IPS DF 4.7 (cell line): ENCODE data around the gene PLEKHG4B.
"Not testable (repeated sequence)": the region's sequence is repeated elsewhere in the genome, so short reads cannot be mapped to it uniquely, and the experiment has no call there.

Source experiments
- DNase-seq: peaks from one replicate; pipeline ENCODE4 v3.0.0-alpha.2; 2013; ENCODE audit warnings: low spot score; ENCODE audit errors: extremely low read depth

PLEKHG4B gene, protein sequence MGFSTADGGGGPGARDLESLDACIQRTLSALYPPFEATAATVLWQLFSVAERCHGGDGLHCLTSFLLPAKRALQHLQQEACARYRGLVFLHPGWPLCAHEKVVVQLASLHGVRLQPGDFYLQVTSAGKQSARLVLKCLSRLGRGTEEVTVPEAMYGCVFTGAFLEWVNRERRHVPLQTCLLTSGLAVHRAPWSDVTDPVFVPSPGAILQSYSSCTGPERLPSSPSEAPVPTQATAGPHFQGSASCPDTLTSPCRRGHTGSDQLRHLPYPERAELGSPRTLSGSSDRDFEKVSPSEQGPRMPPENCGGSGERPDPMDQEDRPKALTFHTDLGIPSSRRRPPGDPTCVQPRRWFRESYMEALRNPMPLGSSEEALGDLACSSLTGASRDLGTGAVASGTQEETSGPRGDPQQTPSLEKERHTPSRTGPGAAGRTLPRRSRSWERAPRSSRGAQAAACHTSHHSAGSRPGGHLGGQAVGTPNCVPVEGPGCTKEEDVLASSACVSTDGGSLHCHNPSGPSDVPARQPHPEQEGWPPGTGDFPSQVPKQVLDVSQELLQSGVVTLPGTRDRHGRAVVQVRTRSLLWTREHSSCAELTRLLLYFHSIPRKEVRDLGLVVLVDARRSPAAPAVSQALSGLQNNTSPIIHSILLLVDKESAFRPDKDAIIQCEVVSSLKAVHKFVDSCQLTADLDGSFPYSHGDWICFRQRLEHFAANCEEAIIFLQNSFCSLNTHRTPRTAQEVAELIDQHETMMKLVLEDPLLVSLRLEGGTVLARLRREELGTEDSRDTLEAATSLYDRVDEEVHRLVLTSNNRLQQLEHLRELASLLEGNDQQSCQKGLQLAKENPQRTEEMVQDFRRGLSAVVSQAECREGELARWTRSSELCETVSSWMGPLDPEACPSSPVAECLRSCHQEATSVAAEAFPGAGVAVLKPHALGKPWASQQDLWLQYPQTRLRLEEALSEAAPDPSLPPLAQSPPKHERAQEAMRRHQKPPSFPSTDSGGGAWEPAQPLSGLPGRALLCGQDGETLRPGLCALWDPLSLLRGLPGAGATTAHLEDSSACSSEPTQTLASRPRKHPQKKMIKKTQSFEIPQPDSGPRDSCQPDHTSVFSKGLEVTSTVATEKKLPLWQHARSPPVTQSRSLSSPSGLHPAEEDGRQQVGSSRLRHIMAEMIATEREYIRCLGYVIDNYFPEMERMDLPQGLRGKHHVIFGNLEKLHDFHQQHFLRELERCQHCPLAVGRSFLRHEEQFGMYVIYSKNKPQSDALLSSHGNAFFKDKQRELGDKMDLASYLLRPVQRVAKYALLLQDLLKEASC (N-terminal part only)

DNA sequence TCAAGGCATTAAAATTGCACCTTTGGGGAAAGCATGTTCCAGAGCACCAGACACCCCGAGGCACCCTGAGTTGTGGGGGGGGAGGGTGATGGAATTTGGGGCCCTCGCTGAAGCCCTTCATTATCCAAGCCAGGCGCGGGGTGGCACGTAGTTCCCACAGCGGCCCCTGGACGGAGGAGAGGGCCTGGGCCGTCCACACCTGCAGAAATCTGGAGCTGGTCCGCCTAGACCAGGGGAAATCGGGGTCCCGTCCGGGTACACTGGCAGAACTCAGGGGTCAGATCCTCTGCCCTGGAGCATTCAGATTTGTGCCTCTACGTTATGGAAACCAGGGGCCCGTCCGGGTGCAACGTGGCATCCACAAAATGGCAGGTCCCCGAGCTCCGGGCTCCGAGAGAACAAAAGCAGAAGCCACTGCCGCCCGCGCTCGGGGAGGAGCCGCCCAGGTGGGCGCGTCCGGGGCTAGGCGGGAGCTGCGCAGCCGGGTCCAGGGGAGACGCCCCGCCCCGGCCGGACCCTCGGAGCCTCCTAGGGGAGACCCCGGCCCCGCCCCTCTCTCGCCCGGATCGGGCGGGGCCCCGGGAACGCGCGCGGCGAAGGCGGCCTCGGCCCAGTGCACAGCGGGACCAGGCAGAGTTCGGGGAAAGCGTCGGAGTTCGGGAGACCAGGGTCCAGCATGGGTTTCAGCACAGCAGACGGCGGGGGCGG is at the start of gene PLEKHG4B:
TSS of gene PLEKHG4B (plus strand) at position 613 of the 708 bp plus-strand sequence. CDS start at position 677, 64 bp downstream.
- DNase-seq = peak; percentile 49

DNA sequence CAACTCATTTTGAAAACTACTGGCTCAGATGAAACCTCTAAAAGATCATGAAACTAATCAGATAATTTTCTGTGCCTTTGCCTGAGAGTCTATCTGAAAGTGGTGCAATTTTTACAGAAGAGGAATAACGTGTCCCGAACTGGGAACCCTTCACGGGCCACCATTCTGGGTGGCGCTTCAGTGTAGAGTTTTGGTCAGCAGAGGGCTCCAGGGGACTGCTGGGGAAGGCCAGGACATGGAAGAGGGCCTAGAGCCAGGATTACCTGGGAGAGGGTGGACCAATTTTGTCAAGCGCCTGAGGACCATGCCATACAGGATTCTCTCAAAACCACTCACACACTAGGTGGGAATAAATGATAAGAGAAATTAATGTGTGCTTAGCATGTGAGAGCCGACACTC is 49.7 kb upstream of the PLEKHG4B start:
- DNase-seq = no peak

DNA sequence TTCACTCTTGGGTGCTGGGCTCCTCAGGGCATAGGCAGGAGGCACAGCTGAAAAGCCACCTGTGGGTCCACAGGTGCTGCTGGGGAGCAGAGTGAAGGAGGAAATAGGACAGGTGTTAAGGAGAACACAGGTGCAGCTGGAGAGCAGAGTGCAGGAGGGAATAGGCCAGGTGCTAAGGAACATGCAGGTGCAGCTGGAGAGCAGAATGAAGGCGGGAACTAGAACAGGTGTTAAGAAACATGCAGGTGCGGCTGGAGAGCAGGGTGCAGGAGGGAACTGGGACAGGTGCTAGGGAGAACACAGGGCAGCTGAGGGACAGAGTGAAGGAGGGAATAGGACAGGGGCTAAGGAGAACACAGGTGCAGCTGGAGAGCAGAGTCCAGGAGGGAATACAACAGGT is 43.8 kb upstream of the PLEKHG4B start:
- no peak for DNase-seq

GRCh38 chr5:49530-49929 is 42.4 kb upstream of the PLEKHG4B start:
- DNase-seq = not testable (repeated sequence)

DNA sequence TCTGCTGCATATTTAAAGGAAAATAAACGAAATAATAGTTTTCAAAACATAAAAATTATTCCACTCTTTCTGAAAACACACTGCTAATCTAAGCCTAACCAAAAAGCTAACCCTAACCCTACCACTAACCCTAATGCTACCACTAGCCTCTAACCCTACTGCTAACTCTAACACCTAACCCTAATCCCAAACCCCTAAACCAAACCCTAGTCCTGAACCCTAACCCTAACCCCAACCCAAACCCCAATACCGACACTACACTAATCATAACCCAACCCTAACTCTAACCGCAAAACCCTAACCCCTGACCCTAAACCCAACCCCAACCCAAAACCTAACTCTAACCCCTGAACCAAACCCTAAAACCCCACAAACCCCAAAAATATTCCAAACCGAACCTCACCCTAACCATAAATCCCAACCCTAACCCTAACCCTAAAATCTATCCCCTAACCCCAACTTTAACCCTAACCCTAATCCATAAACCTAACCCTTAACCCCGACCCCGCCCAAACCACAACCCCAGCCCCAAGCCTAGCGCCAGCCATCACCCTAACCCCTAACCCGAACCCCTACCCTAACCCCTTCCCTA is 41.9 kb upstream of the PLEKHG4B start:
- DNase-seq = no peak

DNA sequence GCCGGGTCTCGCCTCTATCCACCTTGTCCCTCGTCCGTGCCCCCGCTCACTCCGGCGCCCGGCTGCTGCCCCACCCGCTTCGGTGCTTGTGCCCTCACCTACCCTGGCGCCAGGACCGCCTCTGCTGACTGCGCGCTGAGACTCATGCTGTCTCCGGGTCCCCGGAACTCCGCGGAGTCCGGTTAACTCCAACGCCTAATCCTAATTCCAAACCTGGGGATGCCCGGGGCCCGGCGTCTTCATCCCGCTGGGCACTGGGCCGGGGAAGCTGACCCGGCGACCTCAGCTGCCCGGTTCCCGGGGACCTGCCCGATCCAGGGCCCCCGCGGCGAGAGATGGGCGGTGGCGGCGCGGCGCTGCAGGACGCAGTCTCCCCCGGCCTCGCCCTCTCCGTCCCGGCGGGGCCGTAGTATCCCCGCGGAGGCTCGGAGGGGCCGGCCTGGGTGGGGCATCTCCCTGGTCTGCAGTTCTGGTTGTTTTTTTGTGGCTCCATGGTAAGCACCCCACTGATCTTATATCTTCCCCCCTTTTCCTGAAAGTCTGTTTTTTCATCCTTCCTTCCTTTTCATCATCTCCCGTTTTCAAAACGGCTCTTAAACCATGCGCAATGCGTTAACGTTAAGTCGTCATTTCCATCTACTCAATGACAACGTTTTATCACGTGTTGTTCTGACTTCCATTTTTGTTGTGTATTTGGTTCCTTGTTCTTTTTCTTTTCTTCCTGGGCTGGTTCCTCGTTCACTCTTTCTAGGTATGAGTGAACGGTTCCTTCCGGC is 41.1 kb upstream of the PLEKHG4B start:
- DNase-seq = no peak

- no peak for DNase-seq
Measured at GRCh38 chr5:51500-51823, 40.5 kb upstream of the PLEKHG4B start.

DNA sequence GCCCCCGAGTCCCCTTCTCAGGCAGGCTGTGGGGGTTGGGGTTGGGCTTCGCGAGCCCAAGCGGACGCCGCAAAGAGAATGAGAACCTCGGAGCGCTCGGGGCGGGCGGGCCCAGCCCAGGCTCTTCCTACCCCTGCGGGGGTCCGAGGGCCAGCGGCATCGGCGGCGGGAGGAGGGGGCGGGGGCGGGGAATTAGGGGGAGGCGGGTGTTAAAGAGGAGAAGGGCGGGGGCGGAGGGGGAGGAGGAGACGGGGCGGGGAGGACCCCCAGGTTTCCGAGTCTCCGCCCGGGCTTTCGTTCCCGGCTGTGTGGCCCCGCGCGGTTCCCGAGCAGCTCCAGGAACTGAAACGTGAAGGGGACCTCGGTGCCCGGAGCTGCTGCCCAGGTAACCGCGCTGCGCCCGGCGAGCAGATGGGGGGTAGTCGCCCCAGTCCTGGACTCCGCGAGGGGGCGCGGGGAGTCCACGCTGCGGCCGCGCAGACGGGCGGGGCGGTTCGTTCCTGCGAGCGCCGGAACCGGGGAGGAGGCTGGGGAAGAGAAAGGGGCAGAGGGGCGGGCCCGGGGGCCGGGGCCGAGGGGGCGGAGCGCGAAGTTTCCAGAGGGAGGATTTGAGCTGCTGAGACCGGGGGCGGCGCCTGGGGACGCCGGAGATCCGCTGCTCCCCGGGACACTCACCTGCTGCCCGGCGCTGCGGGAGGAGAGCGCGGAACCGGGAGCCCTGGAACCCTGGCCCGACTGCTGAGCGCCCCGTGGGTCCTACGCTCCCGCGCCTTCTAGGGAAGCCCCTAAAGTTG is 38.4 kb upstream of the PLEKHG4B start:
- no peak for DNase-seq

DNA sequence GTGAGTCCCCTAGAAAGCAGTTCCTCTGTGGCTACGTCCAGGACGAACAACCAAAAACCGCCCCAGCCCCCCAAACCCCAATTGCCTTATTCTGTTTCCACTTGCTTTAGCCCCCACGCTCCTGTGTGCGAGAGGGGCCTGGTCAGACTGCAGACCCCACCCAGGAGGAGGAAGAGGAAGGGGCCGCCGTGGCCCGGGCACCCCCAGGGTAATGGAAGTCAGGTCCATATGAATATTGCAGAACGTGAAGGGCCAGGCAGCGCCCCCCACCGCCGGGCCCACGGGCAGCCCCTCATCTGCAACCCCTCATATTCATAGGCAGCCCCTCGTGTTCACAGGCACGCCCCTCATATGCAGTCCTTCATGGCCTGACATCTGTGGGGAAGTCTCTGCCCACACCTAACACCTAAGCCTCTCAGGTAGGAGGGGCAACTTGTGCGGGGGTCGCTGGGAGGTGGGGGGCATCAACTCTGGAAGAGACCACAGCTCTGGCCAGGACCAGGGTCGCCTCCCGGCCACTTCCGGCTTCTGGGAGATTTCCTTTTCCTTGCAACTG is 37.7 kb upstream of the PLEKHG4B start:
- no peak for DNase-seq

DNA sequence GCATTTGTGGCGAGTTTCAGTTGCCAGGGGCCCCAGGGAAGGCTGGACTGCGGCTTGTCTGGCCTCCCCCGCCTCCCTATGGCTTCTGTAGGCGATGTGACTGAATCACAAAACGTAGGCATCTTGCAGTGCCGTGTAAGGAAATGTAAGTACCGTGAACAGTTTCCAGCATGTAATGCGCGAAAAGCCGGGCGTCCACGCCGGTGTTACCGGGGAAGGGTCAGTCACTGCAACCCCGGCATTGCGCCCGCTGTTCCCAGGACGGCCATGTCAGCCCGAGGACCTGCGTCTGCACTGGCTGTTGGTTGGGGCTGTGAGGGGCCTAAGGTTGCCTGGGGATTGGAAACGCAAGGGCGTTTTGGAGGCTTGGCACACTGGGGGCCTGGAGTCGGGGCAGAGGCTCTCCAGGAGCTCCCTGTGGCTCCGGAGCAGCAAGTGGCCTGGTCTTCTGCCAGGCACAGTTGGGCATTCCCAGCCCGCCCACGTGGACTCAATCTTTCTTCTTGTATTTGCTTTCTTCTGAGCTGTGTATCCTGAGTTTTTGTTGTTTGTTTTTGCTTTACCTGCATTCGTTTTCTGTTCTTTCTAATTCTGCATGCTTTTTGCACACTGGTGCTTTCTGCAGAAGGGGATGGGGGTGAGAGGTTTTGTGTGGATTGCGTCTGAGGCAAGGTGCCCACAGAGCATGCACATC is 36.9 kb upstream of the PLEKHG4B start:
- no peak for DNase-seq

DNA sequence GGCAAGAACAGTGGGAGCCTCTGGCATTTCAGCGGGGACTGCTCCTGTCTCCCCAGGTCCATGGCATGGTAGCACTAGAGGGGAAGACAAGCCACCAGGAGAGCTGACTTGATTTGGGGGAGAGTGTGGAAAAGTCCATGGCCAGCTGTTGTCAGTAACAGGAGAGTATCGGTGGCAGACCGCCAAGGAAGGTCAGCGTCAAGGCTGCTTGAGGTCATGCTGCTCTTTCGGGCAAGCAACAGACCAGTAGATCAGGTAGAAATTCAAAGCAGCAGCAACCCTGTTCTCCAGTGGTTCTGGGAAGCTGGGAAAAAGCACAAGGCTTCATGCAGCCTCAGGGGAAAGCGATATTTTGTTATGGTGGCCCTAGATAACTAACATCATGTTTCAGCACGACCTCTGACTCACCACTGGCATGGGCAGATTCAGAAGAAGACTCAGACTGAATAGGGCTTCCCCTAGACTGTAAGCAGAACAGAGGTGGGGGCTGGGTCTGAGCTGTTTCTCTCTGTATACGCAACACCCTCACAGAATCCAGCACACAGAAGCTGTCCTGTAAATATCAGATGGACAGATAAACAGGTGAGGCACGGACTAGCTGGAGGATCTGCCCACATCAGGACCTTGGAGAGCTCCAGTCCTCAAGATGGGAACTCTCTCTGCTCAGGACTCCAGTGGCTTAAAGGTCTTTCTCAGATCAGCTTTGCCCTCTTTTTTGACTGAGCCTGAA is 35.2 kb upstream of the PLEKHG4B start:
- DNase-seq = no peak

DNA sequence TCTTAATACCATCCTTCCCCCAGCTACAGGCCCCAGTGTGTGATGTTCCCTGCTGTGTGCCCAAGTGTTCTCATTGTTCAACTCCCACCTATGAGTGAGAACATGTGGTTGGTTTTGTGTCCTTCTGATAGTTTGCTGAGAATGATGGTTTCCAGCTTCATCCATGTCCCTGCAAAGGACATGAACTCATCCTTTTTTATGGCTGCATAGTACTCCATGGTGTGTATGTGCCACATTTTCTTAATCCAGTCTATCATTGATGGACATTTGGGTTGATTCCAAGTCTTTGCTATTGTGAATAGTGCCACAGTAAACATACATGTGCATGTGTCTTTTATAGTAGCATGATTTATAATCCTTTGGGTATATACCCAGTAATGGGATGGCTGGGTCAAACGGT is 31.7 kb upstream of the PLEKHG4B start:
- not testable (repeated sequence) for DNase-seq

DNA sequence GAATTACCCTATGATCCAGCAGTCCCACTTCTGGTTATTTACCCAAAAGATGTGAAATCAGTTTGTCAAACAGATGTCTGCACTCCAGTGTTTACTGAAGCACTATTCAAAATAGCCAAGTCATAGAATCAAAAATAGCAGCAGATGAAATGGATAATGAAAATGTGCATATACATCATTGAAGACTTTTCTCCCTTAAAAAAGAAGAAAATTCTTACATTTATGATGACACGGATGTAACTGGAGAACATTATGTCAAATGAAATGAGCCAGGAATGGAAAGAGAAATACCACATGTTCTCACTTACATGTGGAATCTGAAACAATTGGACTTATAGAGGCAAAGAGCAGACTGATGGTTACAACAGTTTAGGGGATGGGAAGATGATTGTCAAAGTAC is 21.5 kb upstream of the PLEKHG4B start:
- DNase-seq = no peak

GRCh38 chr5:72316-73180 is 19.4 kb upstream of the PLEKHG4B start:
- not testable (repeated sequence) for DNase-seq

GRCh38 chr5:73181-73447 is 18.9 kb upstream of the PLEKHG4B start:
- DNase-seq = not testable (repeated sequence)

DNA sequence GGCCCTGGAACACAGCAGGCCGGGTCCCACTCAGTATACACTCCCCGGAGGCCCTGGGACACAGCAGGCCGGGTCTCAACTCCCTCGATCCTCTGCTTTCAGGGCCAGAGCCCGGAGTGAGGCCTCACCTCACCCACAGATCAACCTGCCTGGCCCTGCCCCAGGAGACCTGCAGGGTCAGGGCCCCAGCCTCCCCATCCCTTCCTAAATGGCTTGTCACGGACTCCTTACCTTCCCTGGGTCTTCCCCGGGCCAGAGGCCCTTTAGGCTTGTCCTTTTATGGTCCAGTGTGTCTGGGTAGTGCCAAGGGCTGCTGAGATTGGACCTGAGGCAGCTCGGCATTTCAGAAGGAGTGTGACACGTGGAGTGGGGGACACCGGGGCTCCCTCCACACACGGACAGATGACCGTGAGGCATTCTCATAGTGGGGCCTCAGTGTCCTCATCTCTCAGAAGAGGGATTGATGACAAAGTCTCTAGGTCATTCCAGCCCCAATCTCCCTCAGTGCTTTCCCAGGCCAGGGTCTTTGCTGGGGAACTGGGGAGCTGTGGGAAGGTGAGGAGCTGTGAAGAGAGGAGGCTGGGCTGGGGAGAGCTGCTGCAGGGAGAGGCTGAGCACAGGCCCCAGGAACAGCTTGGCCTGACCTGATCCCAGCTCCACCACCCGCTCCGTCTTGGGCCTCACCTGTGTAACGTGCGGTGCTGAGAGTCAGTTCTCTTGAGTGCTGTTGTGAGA is 18.0 kb upstream of the PLEKHG4B start:
- no peak for DNase-seq
